Gastroesophageal sphincter (tissue), 3 donors: ENCODE data around the gene LUC7L3.

Experiments
- CTCF ChIP-seq, 4 experiments: fragments of 200-600 bp in 2 of 4; fragments of 450-650 bp in 2 of 4; sonication (generic) in 1 of 4; IDR thresholded peaks; one replicate each; pipeline ENCODE4 v1.5.1; 2017 to 2019; ENCODE audit warnings: antibody characterized with exemption in 4 of 4, mild to moderate bottlenecking in 2 of 4, moderate library complexity in 2 of 4
- POLR2A ChIP-seq, 2 donors: fragments of 450-650 bp; IDR thresholded peaks; one replicate each; pipeline ENCODE4 v1.6.1; 2017; ENCODE audit warnings: antibody characterized with exemption in 2 of 2, mild to moderate bottlenecking in 2 of 2, moderate library complexity in 1 of 2
- POLR2AphosphoS5 ChIP-seq: sonication (generic); formaldehyde crosslinking; IDR thresholded peaks from one replicate; pipeline ENCODE4 v1.6.1; 2017; ENCODE audit warnings: antibody characterized with exemption

DNA sequence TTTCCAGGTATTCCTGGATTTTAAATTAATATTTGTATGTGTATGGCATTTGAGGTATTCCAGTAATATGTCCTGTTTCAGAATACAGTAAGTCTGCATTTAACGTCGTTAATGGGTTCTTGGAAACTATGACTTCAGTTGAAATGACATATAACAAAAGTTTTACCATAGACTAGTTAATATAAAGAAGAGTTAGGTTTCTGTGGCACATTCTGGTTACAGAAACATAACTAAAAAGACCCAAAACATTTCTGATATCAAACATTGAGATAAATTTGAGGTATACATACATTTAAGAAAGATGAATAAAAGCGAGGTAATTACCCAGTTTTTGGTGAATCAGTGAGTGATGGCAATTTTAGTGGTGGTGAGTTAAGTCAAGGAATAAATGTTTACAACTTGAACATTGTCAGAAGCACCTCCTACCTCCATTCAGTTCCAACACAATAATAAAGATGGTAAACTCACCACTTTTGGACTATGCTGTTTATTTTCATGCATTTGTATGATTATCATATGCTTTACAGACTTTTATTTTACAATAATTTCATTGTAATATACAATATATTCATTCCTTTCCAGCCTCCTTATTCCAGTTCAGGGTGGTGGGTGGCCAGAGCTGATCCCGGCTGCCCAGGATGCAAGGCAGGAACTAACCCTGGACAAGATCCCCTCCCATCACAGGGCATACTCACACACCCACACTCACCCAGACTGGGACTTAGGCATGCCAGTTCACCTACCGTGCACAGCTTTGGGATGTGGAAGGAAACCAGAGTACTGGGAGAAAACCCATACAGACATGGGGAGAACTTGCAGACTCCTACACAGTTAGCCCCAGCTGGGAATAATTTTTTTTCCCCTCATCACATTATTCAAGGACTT, 9.7 kb downstream of the LUC7L3 start:
- TF ChIP-seq POLR2AphosphoS5 = no peak
- no peak for TF ChIP-seq CTCF (IDR thresholded peaks at IDR 0.05)
- TF ChIP-seq POLR2A (IDR thresholded peaks at IDR 0.05) = no peak
